Measurements from ENCODE around the gene TGFBRAP1. TPM values are rescaled to one million over a fixed set of nuclear protein-coding genes. Genes with fewer than 3 reads are reported as not detected.

TGFBRAP1 gene
- total and polyA plus RNA-seq, 2 donors (not counting 3 experiments of a cell fraction or from before 2014, with no cell fraction given): 25.4 to 37.6 TPM

GRCh38 chr2:105321875-105322646, 7.5 kb downstream of the TGFBRAP1 start:
- BruUV-seq (replicated peaks): no TSS peak
- ChIA-PET CTCF (interaction anchor here (0.6 to 1.2 kb wide), 3 partner anchors 27 to 86 kb away, joined by 3 to 5 read pairs (median 4); no protein-coding TSS in a partner anchor), POLR2A (no interaction called here)
- H4K20me1 ChIP-seq (replicated peaks; ENCODE audit: control insufficient read depth, extremely low read depth, insufficient read depth, low read length): no peaks in the 10 kb centered on the region
- DNase-seq (ENCODE audit: low read depth, low spot score) (no peak), FAIRE-seq (no peak)
- H3K9me3 ChIP-seq (replicated peaks; ENCODE audit: control insufficient read depth, insufficient read depth, low read length): no peaks in the 10 kb centered on the region
- no peak overlapping the region for H3K4me2 ChIP-seq (ENCODE audit: insufficient read depth, low read length)
- H3K4me3 ChIP-seq (replicated peaks in 1 of 3; ENCODE audit: insufficient read depth in 1 of 3, low read depth in 1 of 3, low read length in 3 of 3): no peak overlapping the region
- no peaks in the 10 kb centered on the region for H3K36me3 ChIP-seq (ENCODE audit: control insufficient read depth in 2 of 2, extremely low read depth in 1 of 2, insufficient read depth in 2 of 2, low read length in 2 of 2)
- H3K27me3 ChIP-seq (ENCODE audit: control insufficient read depth in 2 of 2, insufficient read depth in 2 of 2, low read length in 2 of 2): no peaks in the 10 kb centered on the region
- intact Hi-C loops (cut with micrococcal nuclease) (loop anchor here (10.0 kb wide), 1 partner anchor 873 kb away; the partner anchor contains the start of gene UXS1), dilution Hi-C loops (cut with MboI; ENCODE audit: extremely low pct_ligation_motif_present, low sequenced_read_pairs) (no loop called here)
- H3K9me1 ChIP-seq (replicated peaks; ENCODE audit: control insufficient read depth, extremely low read depth, insufficient read depth, low read length): no peaks in the 10 kb centered on the region
- peaks cover 41% of the 10 kb centered on the region for H3K4me1 ChIP-seq (ENCODE audit: control insufficient read depth, extremely low read depth, insufficient read depth, low read length)
- H3K79me2 ChIP-seq (ENCODE audit: control insufficient read depth, insufficient read depth, low read length): peaks cover 75% of the 10 kb centered on the region
- no peak overlapping the region for H3K9ac ChIP-seq (replicated peaks; ENCODE audit: extremely low read depth, insufficient read depth, low read length)
- TF ChIP-seq JUN (IDR thresholded peaks at IDR 0.05; ENCODE audit: borderline replicate concordance, insufficient read depth, insufficient read length, low read depth): no peak
- TF ChIP-seq FOS (IDR thresholded peaks at IDR 0.05; ENCODE audit: borderline replicate concordance, insufficient read depth, low read length): no peak
- TF ChIP-seq MAX (IDR thresholded peaks at IDR 0.05; ENCODE audit: insufficient read depth, insufficient read length): no peak
- no peak for TF ChIP-seq POLR2AphosphoS5 (IDR thresholded peaks at IDR 0.05; ENCODE audit: insufficient read depth, low read depth, low read length)
- no peak for TF ChIP-seq MYC (IDR thresholded peaks at IDR 0.05; ENCODE audit: low read depth, low read length)
- TF ChIP-seq POLR2A (IDR thresholded peaks at IDR 0.05; ENCODE audit: low read depth, low read length): no peak
- no peak for TF ChIP-seq CTCF (IDR thresholded peaks at IDR 0.05; ENCODE audit: extremely low read depth in 1 of 2, insufficient read depth in 1 of 2, low read depth in 1 of 2, low read length in 2 of 2)
- TF ChIP-seq GATA2 (IDR thresholded peaks at IDR 0.05; ENCODE audit: insufficient read depth, insufficient read length, low read depth, low read length): no peak
- no peak for TF ChIP-seq EZH2 (IDR thresholded peaks at IDR 0.05; ENCODE audit: borderline replicate concordance, low read depth, low read length, severe bottlenecking)
- no peak overlapping the region for H2AFZ ChIP-seq (ENCODE audit: low read depth, low read length)
- no peak overlapping the region for H3K27ac ChIP-seq (ENCODE audit: insufficient read depth, low read depth, low read length)
